ENCODE results near the gene IGF1. TPM values are rescaled to one million over a fixed set of nuclear protein-coding genes. Genes with fewer than 3 reads are reported as not detected.

Gene IGF1
- total RNA-seq, 4 donors from 2014 or later, result 15.4 to 79.4 (median 45.3) TPM

- H3K4me3 ChIP-seq, result no peak overlapping the region
- WGBS, result 64% methylated on average over 4 of the region's 4 CpGs
- peaks cover 0 to 11% (median 7%) of the 10 kb centered on the region in 4 donors for H3K4me1 ChIP-seq
- H3K36me3 ChIP-seq, result no peaks in the 10 kb centered on the region
- TF ChIP-seq POLR2A (IDR thresholded peaks at IDR 0.05; ENCODE audit: low read depth), result no peak
- TF ChIP-seq POLR2AphosphoS5 (IDR thresholded peaks at IDR 0.05), result no peak
- no peak for TF ChIP-seq EP300 (IDR thresholded peaks at IDR 0.05)
- TF ChIP-seq, protein P1, sequence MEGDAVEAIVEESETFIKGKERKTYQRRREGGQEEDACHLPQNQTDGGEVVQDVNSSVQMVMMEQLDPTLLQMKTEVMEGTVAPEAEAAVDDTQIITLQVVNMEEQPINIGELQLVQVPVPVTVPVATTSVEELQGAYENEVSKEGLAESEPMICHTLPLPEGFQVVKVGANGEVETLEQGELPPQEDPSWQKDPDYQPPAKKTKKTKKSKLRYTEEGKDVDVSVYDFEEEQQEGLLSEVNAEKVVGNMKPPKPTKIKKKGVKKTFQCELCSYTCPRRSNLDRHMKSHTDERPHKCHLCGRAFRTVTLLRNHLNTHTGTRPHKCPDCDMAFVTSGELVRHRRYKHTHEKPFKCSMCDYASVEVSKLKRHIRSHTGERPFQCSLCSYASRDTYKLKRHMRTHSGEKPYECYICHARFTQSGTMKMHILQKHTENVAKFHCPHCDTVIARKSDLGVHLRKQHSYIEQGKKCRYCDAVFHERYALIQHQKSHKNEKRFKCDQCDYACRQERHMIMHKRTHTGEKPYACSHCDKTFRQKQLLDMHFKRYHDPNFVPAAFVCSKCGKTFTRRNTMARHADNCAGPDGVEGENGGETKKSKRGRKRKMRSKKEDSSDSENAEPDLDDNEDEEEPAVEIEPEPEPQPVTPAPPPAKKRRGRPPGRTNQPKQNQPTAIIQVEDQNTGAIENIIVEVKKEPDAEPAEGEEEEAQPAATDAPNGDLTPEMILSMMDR (IDR thresholded peaks at IDR 0.05), result no peak
- no peaks in the 10 kb centered on the region for H3K9me3 ChIP-seq
- H3K27me3 ChIP-seq, result no peaks in the 10 kb centered on the region
- no peak overlapping the region for H3K27ac ChIP-seq (replicated peaks in 1 of 4)
- no peak for DNase-seq (ENCODE audit: extremely low spot score)
- intact Hi-C loops (cut with DNase I), result no loop called here
Measured at GRCh38 chr12:102436867-102437266, 43.5 kb downstream of the IGF1 start.

- H3K4me3 ChIP-seq, result no peak overlapping the region
- H3K36me3 ChIP-seq, result no peaks in the 10 kb centered on the region
- no peak for DNase-seq (ENCODE audit: extremely low spot score)
- intact Hi-C loops (cut with DNase I), result no loop called here
- H3K27ac ChIP-seq (replicated peaks in 1 of 4), result no peak overlapping the region
- TF ChIP-seq, protein P1 (IDR thresholded peaks at IDR 0.05), result no peak
- TF ChIP-seq POLR2A (IDR thresholded peaks at IDR 0.05; ENCODE audit: low read depth) (no peak), EP300 (IDR thresholded peaks at IDR 0.05) (no peak), POLR2AphosphoS5 (IDR thresholded peaks at IDR 0.05) (no peak)
- H3K4me1 ChIP-seq, result peaks cover 0 to 11% (median 7%) of the 10 kb centered on the region in 4 donors
- 91% methylated on average over 4 of the region's 4 CpGs for WGBS
- no peaks in the 10 kb centered on the region for H3K27me3 ChIP-seq
- no peaks in the 10 kb centered on the region for H3K9me3 ChIP-seq
Measured at GRCh38 chr12:102435827-102436436, 44.4 kb downstream of the IGF1 start.

GRCh38 chr12:102433304-102433703 is 47.1 kb downstream of the IGF1 start:
- intact Hi-C loops (cut with DNase I), result no loop called here
- Histone ChIP-seq H3K4me3 (no peak overlapping the region), H3K36me3 (no peaks in the 10 kb centered on the region), H3K4me1 (peaks cover 0 to 11% (median 7%) of the 10 kb centered on the region in 4 donors), H3K27ac (replicated peaks in 1 of 4) (peak overlapping the region in 1 of 4 donors; percentile 12), H3K9me3 (no peaks in the 10 kb centered on the region), H3K27me3 (no peaks in the 10 kb centered on the region)
- no peak for DNase-seq (ENCODE audit: extremely low spot score)
- no peak for TF ChIP-seq POLR2AphosphoS5 (IDR thresholded peaks at IDR 0.05)
- TF ChIP-seq, protein P1 (IDR thresholded peaks at IDR 0.05), result no peak
- 65% methylated on average over 1 of the region's 1 CpG for WGBS

- Histone ChIP-seq H3K4me1 (peaks cover 13 to 29% (median 26%) of the 10 kb centered on the region in 4 donors), H3K4me3 (no peak overlapping the region), H3K36me3 (no peaks in the 10 kb centered on the region), H3K9me3 (no peaks in the 10 kb centered on the region), H3K27me3 (no peaks in the 10 kb centered on the region), H3K27ac (replicated peaks in 1 of 4) (peak overlapping the region in 3 of 4 donors; percentile 24 to 52 (median 43))
- 57% methylated on average over 3 of the region's 3 CpGs for WGBS
- DNase-seq (ENCODE audit: extremely low spot score), result no peak
- TF ChIP-seq POLR2A (IDR thresholded peaks at IDR 0.05; ENCODE audit: low read depth) (no peak), EP300 (IDR thresholded peaks at IDR 0.05) (no peak), POLR2AphosphoS5 (IDR thresholded peaks at IDR 0.05) (no peak)
- TF ChIP-seq, protein P1 (IDR thresholded peaks at IDR 0.05), result no peak
- intact Hi-C loops (cut with DNase I), result no loop called here
Measured at GRCh38 chr12:102430661-102431060, 49.7 kb downstream of the IGF1 start.
